ENCODE measurements around the gene TEK.
"Not testable (repeated sequence)": the region's sequence is repeated elsewhere in the genome, so short reads cannot be mapped to it uniquely, and the experiment has no call there.

The TEK gene

GRCh38 chr9:27212191-27212590 lies 103.2 kb downstream of the TEK start:
- no peak for DNase-seq (ENCODE audit: low read depth in 2 of 3, low spot score in 2 of 3)

- DNase-seq (ENCODE audit: low read depth in 2 of 3, low spot score in 2 of 3), result no peak
Observed at GRCh38 chr9:27212621-27213020, 103.6 kb downstream of the TEK start.

GRCh38 chr9:27227192-27227591 lies 118.2 kb downstream of the TEK start:
- DNase-seq (ENCODE audit: low read depth in 2 of 3, low spot score in 2 of 3), result no peak

GRCh38 chr9:27239648-27240047 lies 130.6 kb downstream of the TEK start:
- DNase-seq (ENCODE audit: low read depth in 2 of 3, low spot score in 2 of 3), result not testable (repeated sequence)

GRCh38 chr9:27247756-27248155 lies 138.7 kb downstream of the TEK start:
- peak in 1 of 3 experiments; percentile 1 for DNase-seq (ENCODE audit: low read depth in 2 of 3, low spot score in 2 of 3)

GRCh38 chr9:27248702-27249101 lies 139.7 kb downstream of the TEK start:
- DNase-seq (ENCODE audit: low read depth in 2 of 3, low spot score in 2 of 3), result no peak

- no peak for DNase-seq (ENCODE audit: low read depth in 2 of 3, low spot score in 2 of 3)
Observed at GRCh38 chr9:27258662-27259061, 149.6 kb downstream of the TEK start.

- DNase-seq (ENCODE audit: low read depth in 2 of 3, low spot score in 2 of 3), result no peak
Observed at GRCh38 chr9:27260789-27261516, 151.9 kb downstream of the TEK start.

- DNase-seq (ENCODE audit: low read depth in 2 of 3, low spot score in 2 of 3), result no peak
Observed at GRCh38 chr9:27261517-27262211, 152.6 kb downstream of the TEK start.

GRCh38 chr9:27272103-27272502 lies 163.1 kb downstream of the TEK start:
- no peak for DNase-seq (ENCODE audit: low read depth in 2 of 3, low spot score in 2 of 3)

GRCh38 chr9:27273186-27273585 lies 164.2 kb downstream of the TEK start:
- DNase-seq (ENCODE audit: low read depth in 2 of 3, low spot score in 2 of 3), result no peak

GRCh38 chr9:27276193-27277030 lies 167.4 kb downstream of the TEK start:
- no peak for DNase-seq (ENCODE audit: low read depth in 2 of 3, low spot score in 2 of 3)

- no peak for DNase-seq (ENCODE audit: low read depth in 2 of 3, low spot score in 2 of 3)
Observed at GRCh38 chr9:27278374-27278773, 169.3 kb downstream of the TEK start.

- no peak for DNase-seq (ENCODE audit: low read depth in 2 of 3, low spot score in 2 of 3)
Observed at GRCh38 chr9:27279611-27280010, 170.6 kb downstream of the TEK start.
